Fibroblast of skin of left biceps (primary cell): Measurements from ENCODE around the gene MAP3K9.
"Not testable (repeated sequence)": the region's sequence is repeated elsewhere in the genome, so short reads cannot be mapped to it uniquely, and the experiment has no call there.

Experiments used
- DNase-seq, 2 experiments: peaks; one replicate each; pipeline ENCODE4 v3.0.0-alpha.2; 2013; ENCODE audit warnings: low read depth in 2 of 2

MAP3K9 gene

DNA sequence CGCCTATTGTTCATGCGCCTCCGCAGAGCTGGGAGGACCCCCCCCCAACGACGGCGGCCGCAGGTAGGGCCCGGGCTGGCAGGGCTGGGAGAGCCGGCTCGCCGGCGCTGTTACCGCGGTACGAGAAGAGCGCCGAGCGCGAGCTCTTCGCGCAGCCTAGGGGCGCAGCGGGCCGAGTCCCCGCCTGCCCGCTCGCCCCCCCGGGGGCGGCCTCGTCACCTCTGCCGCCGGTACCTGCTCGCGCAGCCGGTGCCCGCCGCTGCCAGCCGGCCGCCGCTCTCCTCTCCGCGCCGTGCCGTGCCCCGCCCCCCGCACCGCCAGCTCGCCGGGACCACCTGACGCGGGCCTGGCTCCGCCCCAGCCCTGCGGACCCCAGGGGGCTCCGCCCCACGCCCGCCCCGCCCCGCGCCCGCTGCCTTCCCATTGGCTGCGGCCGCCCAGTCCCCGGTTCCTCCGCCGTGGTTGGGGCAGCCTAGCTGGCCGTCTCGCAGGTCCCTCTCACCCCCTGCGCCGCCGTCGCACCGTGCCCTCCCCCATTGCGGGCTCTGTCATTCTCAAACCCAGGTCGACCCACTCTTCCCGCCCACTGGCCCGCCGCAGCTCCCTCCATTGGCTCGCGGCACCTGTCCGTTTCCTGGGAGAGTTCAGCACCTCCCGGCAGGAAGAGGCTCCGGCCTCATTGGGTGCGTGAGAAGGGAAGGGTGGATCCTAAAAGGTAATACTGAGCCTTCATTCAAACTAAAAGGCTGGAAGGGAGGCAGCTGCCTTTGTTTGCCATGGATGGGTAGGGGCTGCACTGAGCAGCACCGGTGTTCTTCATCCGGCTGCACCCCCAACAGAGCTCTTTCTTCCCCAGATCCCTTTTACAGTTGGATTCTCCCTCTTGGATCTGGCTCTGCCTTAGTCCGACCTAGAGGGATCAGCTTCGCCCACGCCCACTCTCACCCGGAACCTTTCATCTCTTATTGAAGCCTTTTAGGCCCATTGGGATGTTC lies at the start of gene MAP3K9:
MAP3K9 (minus strand) TSS at position 289 of the 995 bp plus-strand sequence. CDS start 342 bp downstream, outside the sequence.
- no peak for DNase-seq

DNA sequence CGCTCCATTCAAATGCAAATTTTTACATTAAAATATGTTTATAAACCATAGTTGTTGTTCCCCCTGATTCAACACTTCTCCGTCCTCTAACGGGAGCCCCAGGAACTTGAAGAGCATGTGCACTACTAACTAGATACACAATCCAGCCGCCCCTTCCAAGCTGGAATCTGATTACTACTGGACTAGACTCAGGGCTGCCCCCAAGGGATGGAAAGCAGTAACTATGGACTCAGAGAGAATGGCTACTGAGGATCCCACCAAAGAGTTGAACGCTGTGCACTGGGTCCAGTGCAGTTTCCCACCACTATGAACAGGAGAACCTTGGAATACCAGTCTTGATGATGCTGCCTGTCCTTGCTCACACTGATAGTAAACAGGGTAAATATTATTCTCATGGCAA lies 49.3 kb upstream of the MAP3K9 start:
- no peak for DNase-seq

DNA sequence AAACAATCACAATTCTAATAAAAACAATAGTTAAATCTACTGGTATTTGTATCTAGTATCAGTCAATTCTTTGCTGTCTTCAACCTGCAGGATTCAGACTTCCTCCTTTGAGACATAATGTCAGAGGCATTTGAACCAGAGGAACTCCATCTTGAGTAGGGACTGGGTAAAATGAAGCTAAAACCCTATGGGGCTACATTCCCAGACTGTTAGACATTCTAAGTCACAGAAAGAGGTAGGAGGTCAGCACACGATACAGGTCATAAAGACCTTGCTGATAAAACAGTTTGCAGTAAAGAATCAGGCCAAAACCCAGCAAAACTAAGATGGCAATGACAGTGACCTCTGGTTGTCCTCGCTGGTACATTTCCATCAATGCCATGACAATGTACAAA lies 48.2 kb upstream of the MAP3K9 start:
- no peak for DNase-seq

DNA sequence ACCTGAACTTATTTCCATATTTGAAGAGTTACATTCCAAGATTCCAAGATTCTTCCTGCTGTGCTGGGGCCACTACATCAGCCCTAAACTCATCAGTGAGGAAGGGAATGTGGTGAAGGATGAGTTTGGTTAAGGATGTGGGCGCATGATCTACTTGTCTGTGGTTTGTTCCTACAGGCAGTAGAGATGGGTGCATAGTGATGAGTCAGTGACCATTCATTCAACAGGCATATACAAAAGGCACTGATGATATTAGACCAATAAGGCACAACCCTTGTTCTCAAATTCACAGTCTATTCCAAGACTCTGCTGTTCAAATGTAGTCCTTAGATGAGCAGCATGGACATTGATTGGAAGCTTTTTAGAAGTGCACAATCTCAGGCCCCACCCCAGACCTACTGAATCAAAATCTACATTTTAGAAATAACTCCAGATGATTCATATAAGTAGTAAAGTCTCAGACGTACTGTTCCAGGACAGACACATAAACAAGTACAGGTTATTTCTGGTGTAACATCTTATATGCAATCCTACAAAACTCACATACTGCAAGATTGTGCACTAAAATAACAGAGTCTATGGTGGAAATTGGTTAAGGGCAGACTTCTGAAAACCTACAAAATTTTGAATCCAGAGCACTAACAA lies 47.7 kb upstream of the MAP3K9 start:
- DNase-seq: peak; percentile 87 to 90

DNA sequence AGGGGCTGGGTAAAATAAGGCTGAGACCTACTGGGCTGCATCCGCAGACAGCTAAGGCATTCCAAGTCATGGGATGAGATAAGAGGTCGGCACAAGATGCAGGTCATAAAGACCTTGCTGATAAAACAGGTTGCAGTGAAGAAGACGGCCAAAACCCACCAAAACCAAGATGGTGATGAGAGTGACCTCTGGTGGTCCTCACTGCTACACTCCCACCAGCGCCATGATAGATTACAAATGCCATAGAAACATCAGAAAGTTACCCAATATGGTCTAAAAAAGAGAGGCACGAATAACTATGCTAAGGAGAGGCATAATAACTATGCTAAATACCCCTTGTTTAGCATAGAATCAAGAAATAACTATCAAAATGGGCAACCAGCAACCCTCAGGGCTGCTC lies 46.2 kb upstream of the MAP3K9 start:
- DNase-seq: no peak

DNA sequence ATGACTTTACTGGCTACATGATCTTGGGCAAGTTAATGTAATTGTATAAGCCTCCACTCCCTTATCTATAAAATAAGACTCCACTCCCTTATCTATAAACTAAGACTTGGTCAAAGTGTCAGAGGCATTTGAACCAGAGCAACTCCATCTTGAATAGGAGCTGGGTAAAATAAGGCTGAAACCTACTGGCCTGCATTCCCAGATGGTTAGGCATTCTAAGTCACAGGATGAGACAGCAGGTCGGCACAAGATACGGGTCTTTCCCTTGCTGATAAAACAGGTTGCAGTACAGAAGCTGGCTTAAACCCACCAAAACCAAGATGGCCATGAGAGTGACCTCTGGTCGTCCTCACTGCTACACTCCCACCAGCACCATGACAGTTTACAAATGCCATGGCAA lies 44.3 kb upstream of the MAP3K9 start:
- DNase-seq: not testable (repeated sequence)

DNA sequence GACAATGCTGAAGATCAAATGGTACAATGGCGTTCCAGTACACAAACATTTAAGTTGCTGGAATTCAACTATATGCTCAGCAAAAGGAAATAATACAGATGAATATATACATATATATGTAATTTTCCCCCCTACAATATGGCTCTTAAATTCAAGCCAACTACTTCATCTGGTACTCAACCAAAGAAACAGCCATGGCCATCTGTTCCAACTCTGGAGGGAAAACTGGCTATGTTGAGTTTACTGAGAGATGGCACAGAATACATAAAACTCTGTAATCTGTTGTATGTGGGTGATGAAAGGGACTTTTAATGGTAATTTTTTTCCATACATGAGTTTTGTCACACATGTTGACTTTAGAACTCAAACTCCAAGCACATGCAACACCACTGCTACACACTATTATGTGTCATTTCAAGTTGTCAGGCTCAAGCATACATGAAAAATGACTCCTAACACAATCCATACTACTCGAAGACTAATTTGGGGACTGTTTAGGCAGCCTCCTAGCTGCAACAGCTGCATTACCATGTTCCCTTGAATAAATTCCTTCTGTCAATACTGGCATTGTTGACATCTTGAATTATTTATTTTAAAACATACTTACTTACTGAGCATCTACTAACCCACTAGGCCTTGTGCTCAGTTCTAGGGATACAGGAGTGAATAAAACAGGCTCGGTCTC lies 38.2 kb upstream of the MAP3K9 start:
- no peak for DNase-seq

DNA sequence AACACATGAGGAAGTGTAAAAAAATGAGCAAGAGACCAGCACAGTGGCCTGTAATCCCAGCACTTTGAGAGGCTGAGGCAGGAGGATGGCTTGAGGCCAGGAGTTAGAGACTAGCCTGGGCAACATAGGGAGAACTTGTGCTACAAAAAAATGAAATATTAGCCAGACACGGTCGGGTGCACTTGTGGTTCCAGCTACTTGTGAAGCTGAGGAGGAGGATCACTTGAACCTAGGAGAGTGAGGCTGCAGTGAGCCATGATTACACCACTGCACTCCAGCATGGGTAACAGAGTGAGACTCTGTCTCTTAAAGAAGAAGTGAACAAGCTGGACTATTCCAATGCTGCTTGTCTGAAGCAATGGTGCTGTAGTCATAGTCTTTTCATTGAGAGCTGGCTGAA lies 36.3 kb upstream of the MAP3K9 start:
- DNase-seq: no peak

DNA sequence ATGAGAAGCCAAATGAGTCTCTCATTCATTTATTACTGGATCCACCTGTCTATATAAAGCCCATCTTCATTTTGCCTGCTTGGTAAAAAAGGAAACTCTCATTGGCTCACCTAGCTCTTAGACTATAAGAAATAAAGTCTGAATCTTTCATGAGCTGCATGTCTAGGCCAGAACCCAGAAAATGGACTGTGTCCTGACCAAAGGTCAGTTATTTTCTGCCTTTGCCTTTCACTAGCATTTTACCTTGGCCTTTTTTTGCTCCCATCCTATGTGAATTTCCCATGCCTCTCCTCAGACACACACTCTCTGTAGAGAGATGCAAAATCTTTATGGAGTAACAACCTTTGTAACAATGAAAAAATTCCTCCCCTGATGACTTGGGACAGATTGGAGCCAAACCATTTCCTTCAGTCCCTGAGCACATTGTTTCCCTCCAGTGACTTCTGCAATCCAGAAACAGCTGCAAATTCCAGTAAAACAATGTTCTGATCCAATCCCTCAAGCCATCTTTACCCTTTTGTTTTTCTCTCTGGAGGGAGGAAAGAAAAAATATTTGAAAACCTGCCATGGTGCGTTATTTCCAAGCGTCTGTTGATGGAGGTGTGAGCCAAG lies 33.6 kb upstream of the MAP3K9 start:
- DNase-seq: no peak

DNA sequence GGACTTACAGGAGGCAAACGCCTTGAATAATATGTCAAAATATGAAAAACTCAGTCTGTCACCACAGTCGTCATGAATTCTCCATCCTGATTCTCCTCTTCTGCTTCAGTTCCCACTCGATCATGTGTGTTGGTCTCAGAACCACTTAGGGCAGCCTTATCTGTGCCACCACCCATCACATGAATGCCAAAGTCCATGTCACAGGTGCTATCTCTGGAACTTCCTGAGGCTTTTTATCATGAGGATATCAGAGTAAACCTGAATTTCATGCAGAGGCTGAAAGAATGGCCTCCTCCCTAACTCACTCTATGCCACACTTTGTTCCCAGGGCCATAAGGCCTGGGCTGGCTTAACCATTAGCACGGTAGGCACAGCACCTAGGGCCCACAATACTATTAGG lies 28.8 kb upstream of the MAP3K9 start:
- no peak for DNase-seq

DNA sequence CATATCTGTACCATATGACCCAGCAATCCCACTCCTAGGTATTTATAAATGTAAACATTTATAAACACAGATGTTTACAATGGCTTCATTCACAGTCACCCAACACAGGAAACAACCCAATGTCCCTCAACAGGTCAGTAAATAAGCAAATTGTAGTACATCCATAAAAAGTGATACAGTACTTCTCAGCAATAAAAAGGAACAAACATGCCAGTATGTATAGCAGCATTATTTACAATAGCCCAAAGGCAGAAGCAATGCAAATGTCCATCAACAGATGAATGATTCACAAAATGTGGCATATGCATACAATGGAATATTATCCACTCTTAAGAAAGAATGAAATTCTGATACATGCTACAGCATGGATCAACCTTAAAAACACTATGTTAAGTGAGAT lies 27.6 kb upstream of the MAP3K9 start:
- DNase-seq: no peak

DNA sequence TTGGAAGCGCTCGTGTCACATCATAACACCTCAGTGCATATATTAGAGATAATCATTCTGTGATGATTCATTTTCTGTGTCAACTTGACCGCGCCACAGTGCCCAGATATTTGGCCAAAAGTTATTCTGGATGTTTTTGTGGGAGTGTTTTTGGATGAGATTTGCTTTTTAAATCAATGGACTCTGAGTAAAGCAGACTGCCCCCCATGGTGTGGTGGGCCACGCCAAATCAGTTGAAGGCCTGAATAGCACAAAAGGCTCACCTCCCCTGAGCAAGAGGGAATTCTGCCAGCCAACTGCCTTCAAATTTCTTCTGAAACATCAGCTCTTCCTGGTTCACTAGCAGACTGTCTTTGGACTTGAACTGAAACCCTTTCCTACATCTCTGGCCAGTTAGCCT lies 24.6 kb upstream of the MAP3K9 start:
- DNase-seq: no peak

DNA sequence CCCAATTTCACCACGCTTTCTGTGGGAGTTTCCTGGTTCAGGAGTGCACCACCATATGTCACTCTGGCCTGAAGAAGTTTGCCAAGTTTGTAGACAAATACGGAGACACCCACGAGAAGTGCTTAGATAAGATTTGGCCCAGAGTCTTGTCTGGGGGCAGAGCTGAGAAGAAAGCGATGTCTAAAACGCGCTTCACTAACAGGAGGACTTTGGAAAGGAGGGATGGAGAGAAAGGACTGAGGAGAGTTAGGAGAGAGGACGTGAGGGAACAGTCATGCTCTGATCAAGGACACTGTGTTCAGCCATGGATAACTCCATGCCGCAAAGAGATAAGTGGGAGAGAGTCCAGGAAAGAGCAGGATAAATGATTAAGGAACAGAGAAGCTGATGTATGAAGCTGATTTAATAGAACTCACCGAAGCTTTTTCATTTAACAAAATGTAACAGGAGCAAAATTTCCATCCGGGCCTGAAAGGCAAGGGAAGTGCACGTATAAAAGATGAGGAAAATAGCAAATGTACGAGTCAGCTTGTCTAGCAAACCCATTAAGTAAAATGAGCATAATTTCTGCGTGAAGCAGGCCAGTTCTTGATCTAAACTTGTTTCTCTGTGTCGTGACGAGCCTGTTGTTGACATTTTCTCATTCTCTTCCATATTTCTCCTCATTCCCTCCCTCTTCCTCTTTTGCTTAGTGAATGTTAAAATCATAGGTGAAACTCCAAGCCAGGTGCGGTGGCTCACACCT lies 23.4 kb upstream of the MAP3K9 start:
- DNase-seq: no peak

DNA sequence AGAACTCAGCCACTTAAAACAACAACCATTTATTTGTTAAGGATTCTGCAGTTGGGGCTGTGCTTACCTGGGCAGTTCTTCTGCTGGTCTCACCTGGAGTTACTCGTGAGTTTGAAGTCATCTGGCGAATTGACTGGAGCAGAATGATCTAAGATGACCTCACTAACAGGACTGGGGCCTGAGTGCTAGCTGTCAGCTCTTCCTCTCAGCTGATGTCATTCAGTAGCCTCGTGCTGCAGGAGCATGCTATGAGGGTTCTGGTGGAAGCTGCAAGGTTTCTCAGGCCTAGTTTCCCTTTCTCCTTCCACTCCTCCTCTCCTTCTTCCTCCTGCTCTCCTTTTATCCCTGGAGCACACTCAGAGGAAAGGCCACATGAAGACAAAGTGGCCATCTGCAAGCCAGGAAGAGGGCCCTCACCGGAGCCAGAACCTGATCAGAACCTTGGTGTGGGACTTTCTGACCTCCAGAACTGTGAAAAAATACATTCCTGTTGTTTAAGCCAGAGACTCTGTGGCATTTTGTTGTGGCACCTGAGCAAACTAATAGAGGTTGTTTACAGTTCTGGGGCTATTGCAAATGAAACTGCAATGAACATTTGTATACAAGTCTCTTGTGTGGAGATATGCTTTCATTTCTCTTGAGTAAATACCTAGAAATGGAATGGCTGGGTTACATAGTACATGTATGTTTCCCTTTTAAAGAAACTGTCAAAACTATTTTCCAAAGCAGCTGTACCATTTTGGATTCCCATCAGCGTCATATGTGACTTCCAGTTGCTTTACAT lies 21.9 kb upstream of the MAP3K9 start:
- no peak for DNase-seq

DNA sequence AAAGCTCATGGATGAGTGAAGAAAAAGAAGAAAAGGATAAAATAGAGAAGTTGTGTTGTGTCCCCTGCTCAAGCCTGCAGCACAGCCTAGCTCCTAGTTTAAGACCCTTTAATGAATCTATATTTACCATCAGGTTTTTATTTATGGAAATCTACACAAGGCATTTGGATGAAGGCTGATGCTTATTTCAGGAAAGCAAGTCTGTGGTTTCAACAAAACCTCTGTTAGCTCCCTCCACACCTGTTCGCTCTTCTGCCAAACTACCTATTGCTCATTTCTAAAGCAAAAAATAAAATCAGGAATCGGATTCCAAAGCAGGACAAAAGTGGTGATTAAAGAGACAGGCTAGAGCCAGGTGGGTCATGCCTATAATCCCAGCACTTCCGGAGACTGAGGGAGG lies 18.9 kb upstream of the MAP3K9 start:
- no peak for DNase-seq

DNA sequence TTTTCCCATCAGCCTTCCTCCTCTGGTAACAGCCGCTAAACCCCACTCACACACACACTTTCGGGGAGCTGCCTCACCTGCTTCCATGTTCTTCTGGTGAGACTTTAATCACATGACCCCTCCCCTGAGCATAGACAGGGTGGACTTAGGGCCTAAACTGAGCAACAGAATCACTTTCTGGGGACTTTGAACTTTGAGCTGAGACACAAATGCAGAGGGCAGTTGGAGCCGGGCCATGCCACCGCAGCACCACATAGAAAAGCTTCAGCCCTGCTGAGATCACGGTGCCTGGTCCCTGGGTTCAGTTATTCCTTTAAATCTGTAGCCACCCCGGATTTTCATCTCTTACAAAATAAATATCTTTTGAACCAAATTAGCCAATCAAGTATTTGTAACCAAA lies 18.4 kb upstream of the MAP3K9 start:
- no peak for DNase-seq

DNA sequence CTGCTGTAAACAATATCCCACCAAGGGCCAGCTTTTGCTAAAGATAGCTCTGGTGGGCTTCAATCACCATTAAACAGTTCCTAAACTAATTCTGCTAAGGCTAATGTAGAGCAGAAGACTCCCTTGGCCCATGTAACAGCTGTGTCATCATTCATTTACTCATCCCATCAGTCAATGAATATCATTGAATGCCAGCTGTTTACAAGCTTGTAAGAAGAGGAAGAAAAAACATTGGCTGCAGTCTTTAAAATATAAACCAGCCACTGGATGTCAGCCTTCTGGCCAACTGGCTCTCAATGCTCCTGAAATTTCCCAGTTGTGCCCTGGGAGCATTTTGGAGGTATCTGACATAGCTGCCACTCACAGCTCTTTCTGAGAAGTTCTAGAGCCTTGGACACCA lies 18.0 kb upstream of the MAP3K9 start:
- DNase-seq: no peak

DNA sequence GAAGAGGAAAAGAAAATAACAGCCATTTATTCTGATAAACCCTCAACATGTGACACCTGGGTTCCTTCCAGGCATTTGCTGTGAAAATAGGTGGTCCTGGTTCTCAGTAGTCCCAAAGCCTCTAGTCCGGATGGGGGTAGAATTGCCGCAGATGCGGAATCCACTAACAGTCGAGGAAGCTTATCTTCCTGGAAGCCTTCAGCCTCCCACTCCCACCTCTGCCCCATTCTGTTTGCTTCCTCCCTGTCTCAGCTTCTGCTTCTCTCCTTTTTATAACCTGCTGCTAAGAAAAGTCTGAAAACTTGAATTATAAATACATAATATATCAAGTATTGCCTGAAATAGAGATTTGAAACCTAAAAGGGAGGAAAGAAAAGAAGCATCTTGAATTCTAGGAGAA lies 14.0 kb upstream of the MAP3K9 start:
- DNase-seq: no peak

DNA sequence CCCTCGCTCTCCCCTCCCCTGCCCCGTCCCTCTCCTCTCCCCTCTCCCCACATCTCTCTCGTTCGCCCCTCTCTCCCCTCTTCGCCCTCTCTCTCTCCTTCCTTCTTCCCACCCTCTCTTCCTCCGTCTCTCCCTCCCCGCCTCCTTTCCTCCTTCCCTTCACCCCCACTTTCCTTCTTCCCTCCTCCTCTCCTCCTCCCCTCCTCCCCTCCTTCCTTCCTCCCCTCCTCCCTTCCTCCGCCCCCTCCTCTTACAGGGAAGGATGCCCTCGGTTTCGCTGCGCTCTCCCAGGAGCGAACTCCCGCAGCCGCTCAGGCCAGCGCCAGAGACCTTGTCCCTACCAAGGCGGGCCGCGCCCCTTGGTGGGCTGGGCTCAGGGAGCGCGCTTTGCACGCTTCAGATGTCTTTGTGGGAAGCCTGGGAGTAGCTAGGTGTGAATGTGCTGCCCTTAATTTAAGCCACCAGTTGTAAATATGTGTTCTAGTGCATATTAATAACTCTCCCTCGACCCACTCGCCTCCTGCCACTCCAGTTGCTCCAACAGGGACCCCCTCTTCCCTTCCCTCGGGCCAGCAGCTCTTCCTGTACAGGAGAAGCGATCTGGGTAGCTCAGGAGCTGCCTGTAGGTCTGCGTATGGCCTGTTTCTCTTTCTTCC lies 13.3 kb upstream of the MAP3K9 start:
- DNase-seq: no peak
